Astrocyte (in vitro differentiated cells and primary cell): ENCODE measurements around the gene SEMG2. TPM values are rescaled to one million over a fixed set of nuclear protein-coding genes. Genes with fewer than 3 reads are reported as not detected.

Experiments
- DNase-seq: peaks from one replicate; pipeline ENCODE4 v3.0.0-alpha.2; 2010; ENCODE audit warnings: low read depth
- FAIRE-seq: peaks from 2 replicates; lab custom pipeline; 2011; peaks lifted over from hg19 to GRCh38; lab: Jason Lieb, UNC
- H2AFZ ChIP-seq: 2 replicates; pipeline ENCODE4 v1.6.0; 2012; ENCODE audit warnings: low read depth, low read length, inconsistent platforms
- H3K27ac ChIP-seq: 2 replicates; pipeline ENCODE4 v1.5.1; 2011; ENCODE audit warnings: low read depth, low read length, inconsistent platforms
- H3K27me3 ChIP-seq: 2 replicates; pipeline ENCODE4 v1.6.0; 2011; ENCODE audit warnings: low read length, inconsistent platforms; ENCODE audit not compliant: insufficient read depth
- H3K36me3 ChIP-seq: 2 replicates; pipeline ENCODE4 v1.5.1; 2011; ENCODE audit warnings: low read length, inconsistent platforms; ENCODE audit not compliant: insufficient read depth
- H3K4me1 ChIP-seq: 2 replicates; pipeline ENCODE4 v1.5.1; 2011; ENCODE audit warnings: low read length, inconsistent platforms; ENCODE audit not compliant: insufficient read depth
- H3K4me2 ChIP-seq: 2 replicates; pipeline ENCODE4 v1.6.0; 2012; ENCODE audit warnings: low read length, inconsistent platforms
- H3K4me3 ChIP-seq: 2 replicates; pipeline ENCODE4 v1.5.1; 2011; ENCODE audit warnings: low read depth, mild to moderate bottlenecking, low read length, inconsistent platforms; ENCODE audit not compliant: insufficient read depth
- H3K79me2 ChIP-seq: 2 replicates; pipeline ENCODE4 v1.6.0; 2012; ENCODE audit warnings: mild to moderate bottlenecking, low read length, inconsistent platforms; ENCODE audit not compliant: insufficient read depth
- H3K9ac ChIP-seq: 2 replicates; pipeline ENCODE4 v1.6.0; 2012; ENCODE audit warnings: mild to moderate bottlenecking, low read length, inconsistent platforms
- H3K9me3 ChIP-seq: 2 replicates; pipeline ENCODE4 v1.5.1; 2012; ENCODE audit warnings: low read depth, mild to moderate bottlenecking, low read length, inconsistent platforms; ENCODE audit not compliant: insufficient read depth
- H4K20me1 ChIP-seq: 2 replicates; pipeline ENCODE4 v1.6.0; 2012; ENCODE audit warnings: low read length, inconsistent platforms; ENCODE audit not compliant: insufficient read depth
- H3K27ac Mint-ChIP-seq: one replicate; pipeline ENCODE4 v1.8.0; 2021; ENCODE audit warnings: mild to moderate bottlenecking, mixed read lengths; ENCODE audit not compliant: unreplicated experiment
- H3K27me3 Mint-ChIP-seq: one replicate; pipeline ENCODE4 v1.8.0; 2021; ENCODE audit warnings: low read depth, mixed read lengths; ENCODE audit not compliant: unreplicated experiment
- H3K36me3 Mint-ChIP-seq: one replicate; pipeline ENCODE4 v1.8.0; 2021; ENCODE audit warnings: low read depth, mixed read lengths; ENCODE audit not compliant: unreplicated experiment
- H3K4me1 Mint-ChIP-seq: one replicate; pipeline ENCODE4 v1.8.0; 2021; ENCODE audit warnings: low read depth, mixed read lengths; ENCODE audit not compliant: unreplicated experiment
- H3K4me3 Mint-ChIP-seq: one replicate; pipeline ENCODE4 v1.8.0; 2021; ENCODE audit warnings: mild to moderate bottlenecking, moderate library complexity, mixed read lengths; ENCODE audit not compliant: unreplicated experiment
- H3K9me3 Mint-ChIP-seq: one replicate; pipeline ENCODE4 v1.8.0; 2021; ENCODE audit warnings: mild to moderate bottlenecking, mixed read lengths; ENCODE audit not compliant: unreplicated experiment
- CTCF ChIP-seq: IDR thresholded peaks from 2 replicates; pipeline ENCODE4 v1.5.1; 2011; ENCODE audit warnings: low read depth, mild to moderate bottlenecking, inconsistent platforms, low read length, moderate library complexity; ENCODE audit not compliant: insufficient read depth
- EZH2 ChIP-seq: IDR thresholded peaks from 2 replicates; pipeline ENCODE4 v1.6.1; 2012; ENCODE audit warnings: mild to moderate bottlenecking, low read length, inconsistent platforms; ENCODE audit not compliant: insufficient read depth
- total RNA-seq: library from RNA; stranded (reverse); gene quantifications from 2 replicates; pipeline ENCODE4 v1.2.1, GENCODE V29; 2021

Gene SEMG2
- total RNA-seq, 1 donor from 2014 or later, result not detected

DNA sequence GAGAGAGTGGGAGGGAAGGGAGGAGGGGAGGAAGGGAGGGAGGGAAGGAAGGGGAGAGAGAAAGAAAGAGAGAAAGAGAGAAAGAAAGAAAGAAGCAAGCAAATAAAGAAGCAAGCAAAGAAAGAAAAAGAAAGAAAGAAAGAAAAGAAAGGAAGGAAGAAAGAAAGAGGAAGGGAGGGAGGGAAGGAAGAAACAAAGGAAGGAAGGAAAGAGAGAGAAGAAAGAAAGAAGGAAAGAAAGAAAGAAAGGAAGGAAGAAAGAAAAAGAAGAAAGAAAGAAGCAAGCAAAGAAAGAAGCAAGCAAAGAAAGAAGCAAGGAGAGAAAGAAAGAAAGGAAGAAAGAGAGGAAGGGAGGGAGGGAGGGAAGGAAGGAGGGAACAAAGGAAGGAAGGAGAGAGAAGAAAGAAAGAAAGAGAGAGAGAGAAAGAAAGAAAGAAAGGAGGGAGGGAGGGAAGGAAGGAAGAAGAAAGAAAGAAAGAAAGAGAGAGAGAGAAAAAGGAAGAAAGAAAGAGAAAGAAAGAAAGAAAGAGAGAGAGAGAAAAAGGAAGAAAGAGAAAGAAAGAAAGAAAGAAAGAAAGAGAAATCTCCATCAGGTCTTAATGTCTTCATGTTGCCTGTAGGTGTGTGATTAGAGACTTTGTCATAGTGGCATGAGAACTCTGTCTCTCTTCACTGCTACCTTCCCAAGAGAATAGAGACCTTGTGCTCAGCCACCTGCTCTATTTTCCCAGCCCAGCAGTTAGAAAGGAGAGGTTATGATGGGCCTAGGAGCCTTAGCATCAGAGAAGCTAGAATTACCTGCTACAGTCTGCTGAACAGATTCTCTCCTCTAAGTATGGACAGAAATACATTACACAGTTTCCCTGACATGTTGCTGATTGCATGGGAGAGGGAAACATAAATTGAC, 9.4 kb upstream of the SEMG2 start:
- peaks cover 2% of the 10 kb centered on the region for H3K27me3 ChIP-seq
- no peak overlapping the region for H3K4me3 ChIP-seq
- no peaks in the 10 kb centered on the region for H4K20me1 ChIP-seq
- FAIRE-seq (no peak), DNase-seq (no peak)
- TF ChIP-seq EZH2, result no peak
- no peak for TF ChIP-seq CTCF
- Mint-ChIP-seq H3K9me3 (peaks cover 3% of the 10 kb centered on the region), H3K27me3 (peaks cover 3% of the 10 kb centered on the region), H3K4me1 (no peaks in the 10 kb centered on the region), H3K36me3 (no peaks in the 10 kb centered on the region), H3K4me3 (no peak overlapping the region), H3K27ac (no peak overlapping the region)
- H3K4me1 ChIP-seq, result no peaks in the 10 kb centered on the region
- no peak overlapping the region for H2AFZ ChIP-seq
- H3K9ac ChIP-seq, result no peak overlapping the region
- H3K36me3 ChIP-seq, result no peaks in the 10 kb centered on the region
- H3K27ac ChIP-seq, result no peak overlapping the region
- H3K79me2 ChIP-seq, result no peaks in the 10 kb centered on the region
- no peak overlapping the region for H3K4me2 ChIP-seq
- no peaks in the 10 kb centered on the region for H3K9me3 ChIP-seq

GRCh38 chr20:45212836-45213235, 8.3 kb upstream of the SEMG2 start:
- Histone ChIP-seq H2AFZ (no peak overlapping the region), H3K27me3 (peaks cover 2% of the 10 kb centered on the region), H4K20me1 (no peaks in the 10 kb centered on the region), H3K9ac (no peak overlapping the region), H3K36me3 (no peaks in the 10 kb centered on the region), H3K79me2 (no peaks in the 10 kb centered on the region), H3K27ac (no peak overlapping the region), H3K4me1 (no peaks in the 10 kb centered on the region), H3K9me3 (no peaks in the 10 kb centered on the region), H3K4me2 (no peak overlapping the region), H3K4me3 (no peak overlapping the region)
- H3K4me1 Mint-ChIP-seq, result no peaks in the 10 kb centered on the region
- H3K27me3 Mint-ChIP-seq, result peaks cover 3% of the 10 kb centered on the region
- TF ChIP-seq CTCF (no peak), EZH2 (no peak)
- no peak overlapping the region for H3K27ac Mint-ChIP-seq
- FAIRE-seq (no peak), DNase-seq (no peak)
- no peak overlapping the region for H3K4me3 Mint-ChIP-seq
- peaks cover 3% of the 10 kb centered on the region for H3K9me3 Mint-ChIP-seq
- no peaks in the 10 kb centered on the region for H3K36me3 Mint-ChIP-seq

DNA sequence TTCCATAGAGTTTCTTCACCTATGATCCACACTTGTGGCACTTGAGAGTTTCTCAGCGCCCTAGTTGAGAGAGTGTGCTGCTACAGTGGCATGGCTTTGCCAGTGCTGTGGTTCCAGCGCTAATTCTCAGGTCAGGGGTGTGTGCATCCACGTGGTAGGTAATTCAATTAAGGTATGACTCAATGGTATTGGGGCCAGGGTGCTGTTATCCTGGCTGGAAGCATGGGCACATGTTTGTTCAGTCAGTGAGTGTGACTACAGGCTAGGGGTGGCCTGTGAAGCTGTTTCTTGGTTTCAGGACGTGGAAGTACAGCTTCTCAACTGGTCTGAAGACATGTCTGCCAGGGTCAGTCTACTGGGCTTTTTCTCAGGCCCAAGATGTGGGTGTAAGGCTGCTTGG, 3.0 kb upstream of the SEMG2 start:
- no peaks in the 10 kb centered on the region for H3K27me3 ChIP-seq
- Mint-ChIP-seq H3K4me3 (no peak overlapping the region), H3K9me3 (no peaks in the 10 kb centered on the region), H3K36me3 (no peaks in the 10 kb centered on the region), H3K4me1 (no peaks in the 10 kb centered on the region), H3K27me3 (peaks cover 6% of the 10 kb centered on the region), H3K27ac (no peak overlapping the region)
- H3K36me3 ChIP-seq, result no peaks in the 10 kb centered on the region
- H4K20me1 ChIP-seq, result no peaks in the 10 kb centered on the region
- H3K4me2 ChIP-seq, result no peak overlapping the region
- no peaks in the 10 kb centered on the region for H3K4me1 ChIP-seq
- H3K4me3 ChIP-seq, result no peak overlapping the region
- no peak overlapping the region for H2AFZ ChIP-seq
- H3K79me2 ChIP-seq, result no peaks in the 10 kb centered on the region
- no peak overlapping the region for H3K9ac ChIP-seq
- DNase-seq (no peak), FAIRE-seq (no peak)
- no peak overlapping the region for H3K27ac ChIP-seq
- no peak for TF ChIP-seq EZH2
- no peak for TF ChIP-seq CTCF
- no peaks in the 10 kb centered on the region for H3K9me3 ChIP-seq
